GM12873 (cell line): ENCODE results near the gene RELL1.

Source experiments
- TF ChIP-seq, protein P1 (sequence below): IDR thresholded peaks from 2 replicates; pipeline ENCODE4 v1.5.1; 2012; ENCODE audit warnings: low read depth, mild to moderate bottlenecking, moderate library complexity, low read length, control low read depth; ENCODE audit not compliant: insufficient read depth; ENCODE audit errors: missing control alignments

Gene RELL1

DNA sequence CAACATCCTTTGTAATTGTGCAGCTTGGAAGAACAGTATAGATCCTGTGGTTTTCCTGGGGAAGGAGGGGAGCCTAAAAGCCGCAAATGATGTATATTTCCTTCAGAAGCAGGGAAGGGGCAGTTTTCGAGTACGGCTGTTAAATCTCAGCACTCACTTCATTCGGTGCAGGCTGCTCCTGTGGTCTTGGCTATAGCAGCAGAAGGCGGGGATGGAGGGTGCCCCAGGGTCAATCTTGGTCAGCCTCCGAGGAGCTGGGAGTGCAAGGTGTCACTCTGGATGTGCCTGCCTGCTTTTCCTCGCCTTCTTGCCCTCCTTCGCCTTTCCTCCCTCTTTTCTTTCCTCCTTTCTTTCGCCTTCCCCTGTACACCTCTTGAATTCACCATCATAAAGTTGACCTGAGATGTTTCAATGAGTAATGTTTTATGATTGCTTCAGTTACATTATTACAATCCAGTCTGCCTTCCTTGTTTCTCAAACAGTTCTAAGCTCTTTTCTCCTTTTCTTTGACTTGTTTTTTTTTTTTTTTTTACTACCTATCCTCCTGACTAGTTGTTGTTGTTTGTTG is 101.6 kb downstream of the RELL1 start:
- TF ChIP-seq, protein P1, sequence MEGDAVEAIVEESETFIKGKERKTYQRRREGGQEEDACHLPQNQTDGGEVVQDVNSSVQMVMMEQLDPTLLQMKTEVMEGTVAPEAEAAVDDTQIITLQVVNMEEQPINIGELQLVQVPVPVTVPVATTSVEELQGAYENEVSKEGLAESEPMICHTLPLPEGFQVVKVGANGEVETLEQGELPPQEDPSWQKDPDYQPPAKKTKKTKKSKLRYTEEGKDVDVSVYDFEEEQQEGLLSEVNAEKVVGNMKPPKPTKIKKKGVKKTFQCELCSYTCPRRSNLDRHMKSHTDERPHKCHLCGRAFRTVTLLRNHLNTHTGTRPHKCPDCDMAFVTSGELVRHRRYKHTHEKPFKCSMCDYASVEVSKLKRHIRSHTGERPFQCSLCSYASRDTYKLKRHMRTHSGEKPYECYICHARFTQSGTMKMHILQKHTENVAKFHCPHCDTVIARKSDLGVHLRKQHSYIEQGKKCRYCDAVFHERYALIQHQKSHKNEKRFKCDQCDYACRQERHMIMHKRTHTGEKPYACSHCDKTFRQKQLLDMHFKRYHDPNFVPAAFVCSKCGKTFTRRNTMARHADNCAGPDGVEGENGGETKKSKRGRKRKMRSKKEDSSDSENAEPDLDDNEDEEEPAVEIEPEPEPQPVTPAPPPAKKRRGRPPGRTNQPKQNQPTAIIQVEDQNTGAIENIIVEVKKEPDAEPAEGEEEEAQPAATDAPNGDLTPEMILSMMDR, result no peak

DNA sequence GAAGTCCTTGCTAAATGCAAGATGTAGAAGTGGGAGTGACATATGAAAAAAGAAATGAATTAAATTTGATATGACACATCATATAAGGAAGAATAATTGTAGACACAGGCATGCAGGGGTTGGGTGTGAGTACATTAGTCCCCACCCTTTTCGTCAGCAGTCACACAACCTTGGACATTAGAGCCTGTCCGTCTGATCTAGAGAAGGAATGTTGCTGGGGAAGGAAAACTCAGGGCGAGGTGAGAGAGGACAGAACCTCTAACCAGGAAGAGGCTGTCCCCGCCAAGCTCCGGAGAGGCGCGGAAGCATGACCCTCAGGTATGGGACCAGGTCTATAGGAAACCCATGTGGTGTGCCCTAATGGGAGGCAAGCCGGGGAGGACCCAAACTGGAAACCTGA is 102.1 kb downstream of the RELL1 start:
- TF ChIP-seq, protein P1, result no peak

DNA sequence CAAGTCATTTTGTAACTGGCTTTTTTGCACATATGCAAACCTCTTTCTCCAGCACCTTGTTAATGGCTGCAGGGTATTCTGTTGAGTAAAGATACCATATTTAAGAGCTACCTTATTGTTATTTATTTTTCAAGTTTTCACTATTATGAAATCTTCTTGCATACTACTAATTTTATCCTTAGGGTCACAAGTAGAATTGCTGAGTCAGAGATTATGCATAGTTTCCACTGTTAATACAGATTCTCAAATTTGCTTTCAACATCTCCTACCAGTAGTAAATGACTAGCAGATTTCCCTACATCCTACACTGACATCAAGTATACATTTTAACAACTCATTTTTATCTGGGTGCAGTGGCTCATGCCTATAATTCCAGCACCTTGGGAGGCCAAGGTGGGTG is 112.6 kb downstream of the RELL1 start:
- TF ChIP-seq, protein P1, result no peak

DNA sequence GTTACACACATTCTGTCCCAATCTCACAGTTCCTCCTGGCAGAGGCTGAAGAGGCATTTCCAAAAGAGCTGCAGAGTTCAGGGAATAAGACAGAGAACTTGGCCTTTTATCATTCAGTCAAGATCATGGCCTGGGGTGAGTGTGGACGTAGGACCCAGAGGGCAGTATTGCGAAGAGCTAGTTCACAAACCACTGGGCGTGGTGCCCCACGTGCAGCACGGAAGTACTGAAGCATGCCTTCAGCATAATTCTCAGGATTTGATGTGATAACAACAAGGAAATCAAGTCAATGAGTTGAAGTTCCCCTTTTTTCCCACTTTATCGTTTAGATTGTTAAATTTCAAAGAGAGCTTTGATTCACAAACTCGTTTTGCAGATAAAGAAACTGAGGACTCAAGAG is 117.7 kb downstream of the RELL1 start:
- TF ChIP-seq, protein P1, result no peak

DNA sequence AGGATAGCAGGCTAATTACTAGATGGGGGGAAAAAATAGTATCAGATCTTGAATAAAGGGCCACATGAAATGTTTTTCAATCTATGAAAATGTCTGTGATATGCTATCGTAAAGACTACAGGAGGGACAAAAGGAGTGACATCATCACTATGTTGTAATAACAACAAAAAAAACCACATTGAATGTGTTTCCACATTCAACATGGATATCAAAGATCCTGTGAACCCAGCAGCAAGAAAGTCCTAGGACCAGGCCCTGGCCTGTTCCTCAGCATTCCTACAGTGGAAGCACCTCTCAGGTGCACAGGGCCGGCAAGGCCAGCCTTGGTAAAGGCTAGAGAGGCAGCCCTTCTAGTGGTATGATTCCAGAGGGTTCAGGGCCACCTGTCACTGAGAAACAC is 118.3 kb downstream of the RELL1 start:
- TF ChIP-seq, protein P1, result no peak

DNA sequence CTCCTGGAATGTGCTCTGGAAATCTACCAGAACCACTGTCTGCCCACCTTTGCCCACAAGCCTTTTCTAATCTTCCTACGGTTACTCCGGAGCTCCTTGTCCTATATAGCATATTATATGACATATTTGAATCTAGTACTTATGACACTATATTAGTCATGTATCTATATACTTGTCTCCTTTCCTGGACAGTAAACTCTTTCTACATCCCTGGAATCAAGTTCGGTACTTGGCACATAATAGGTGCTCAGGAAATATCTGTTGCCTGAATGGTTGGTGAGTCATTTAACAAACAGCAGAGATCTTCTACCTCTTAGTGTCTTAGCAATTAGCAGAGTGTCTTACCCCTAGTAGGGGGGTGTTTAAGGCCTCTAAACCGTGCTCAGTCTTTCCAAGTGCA is 123.6 kb downstream of the RELL1 start:
- TF ChIP-seq, protein P1, result no peak

DNA sequence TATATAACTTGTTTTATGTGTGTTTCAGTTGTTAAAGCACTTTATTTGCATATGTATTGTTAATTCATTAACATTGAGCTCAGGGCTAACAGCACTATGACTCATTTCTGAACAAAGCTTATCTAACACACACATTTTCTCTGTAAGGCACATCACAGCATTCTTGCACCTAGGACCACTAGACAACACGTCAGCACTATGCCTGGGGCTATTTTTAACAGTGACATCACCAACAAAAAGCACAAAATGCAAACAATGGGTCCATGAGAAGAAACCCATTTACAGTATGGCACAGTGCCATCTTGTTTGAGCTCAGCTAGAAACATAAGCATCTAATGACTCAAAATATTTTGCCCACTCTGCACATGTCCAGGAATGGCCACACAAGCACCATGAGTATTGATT is 124.4 kb downstream of the RELL1 start:
- TF ChIP-seq, protein P1, result no peak
